ENCODE results near the gene WNK2.
A peak's percentile ranks its signal among the peaks of the same experiment; 100 is the strongest.

Gene WNK2

GRCh38 chr9:93156475-93157008, 27.4 kb upstream of the WNK2 start:
- intact Hi-C loops (cut with DNase I): loop anchor here (10.0 kb wide), 2 partner anchors 148 to 408 kb away; no protein-coding TSS in a partner anchor
- DNase-seq: peak in 1 of 42 donors; percentile 29

- peak; percentile 66 to 91 (median 84) for DNase-seq
- intact Hi-C loops (cut with DNase I): loop anchor here (10.0 kb wide), 2 partner anchors 145 to 405 kb away; no protein-coding TSS in a partner anchor
Measured at GRCh38 chr9:93159601-93160471, 24.1 kb upstream of the WNK2 start.

- intact Hi-C loops (cut with DNase I): no loop called here
Measured at GRCh38 chr9:93161786-93162562, 22.0 kb upstream of the WNK2 start.

GRCh38 chr9:93164085-93164484, 19.9 kb upstream of the WNK2 start:
- no peak for DNase-seq
- intact Hi-C loops (cut with DNase I): no loop called here

More at GRCh38 chr9:93161786-93162562, 22.0 kb upstream of the WNK2 start:
- peak in 1 of 42 donors; percentile 15 for DNase-seq

- intact Hi-C loops (cut with DNase I): no loop called here
Measured at GRCh38 chr9:93166699-93167098, 17.2 kb upstream of the WNK2 start.

GRCh38 chr9:93167185-93167584, 16.8 kb upstream of the WNK2 start:
- DNase-seq: no peak
- intact Hi-C loops (cut with DNase I): no loop called here

More at GRCh38 chr9:93166699-93167098, 17.2 kb upstream of the WNK2 start:
- DNase-seq: no peak

- intact Hi-C loops (cut with DNase I): no loop called here
- no peak for DNase-seq
Measured at GRCh38 chr9:93167838-93168237, 16.1 kb upstream of the WNK2 start.

GRCh38 chr9:93168581-93168980, 15.4 kb upstream of the WNK2 start:
- no peak for DNase-seq
- intact Hi-C loops (cut with DNase I): no loop called here

GRCh38 chr9:93169444-93169843, 14.5 kb upstream of the WNK2 start:
- DNase-seq: no peak
- intact Hi-C loops (cut with DNase I): no loop called here

- intact Hi-C loops (cut with DNase I): no loop called here
- no peak for DNase-seq
Measured at GRCh38 chr9:93170571-93170970, 13.4 kb upstream of the WNK2 start.

GRCh38 chr9:93171261-93171990, 12.5 kb upstream of the WNK2 start:
- DNase-seq: no peak
- intact Hi-C loops (cut with DNase I): no loop called here

- no peak for DNase-seq
- intact Hi-C loops (cut with DNase I): no loop called here
Measured at GRCh38 chr9:93172666-93173364, 11.1 kb upstream of the WNK2 start.

GRCh38 chr9:93173365-93174051, 10.4 kb upstream of the WNK2 start:
- intact Hi-C loops (cut with DNase I): no loop called here
- DNase-seq: no peak

GRCh38 chr9:93174976-93175375, 9.0 kb upstream of the WNK2 start:
- intact Hi-C loops (cut with DNase I): no loop called here
- no peak for DNase-seq

GRCh38 chr9:93177676-93178075, 6.3 kb upstream of the WNK2 start:
- DNase-seq: no peak
- intact Hi-C loops (cut with DNase I): no loop called here

GRCh38 chr9:93178851-93179786, 4.8 kb upstream of the WNK2 start:
- intact Hi-C loops (cut with DNase I): no loop called here
- no peak for DNase-seq

- no peak for DNase-seq
- intact Hi-C loops (cut with DNase I): loop anchor here (10.0 kb wide), 1 partner anchor 114 kb away; no protein-coding TSS in a partner anchor
Measured at GRCh38 chr9:93180938-93181337, 3.0 kb upstream of the WNK2 start.
